ENCODE results near the gene THSD4.

Gene THSD4

GRCh38 chr15:71185706-71186105, 70.4 kb downstream of the THSD4 start:
- TF ChIP-seq CTCF (IDR thresholded peaks at IDR 0.05; ENCODE audit: low read length, missing control alignments): no peak
- no peak for DNase-seq (ENCODE audit: low read depth)
- no peak overlapping the region for H3K4me3 ChIP-seq (replicated peaks; ENCODE audit: low read depth, low read length)

DNA sequence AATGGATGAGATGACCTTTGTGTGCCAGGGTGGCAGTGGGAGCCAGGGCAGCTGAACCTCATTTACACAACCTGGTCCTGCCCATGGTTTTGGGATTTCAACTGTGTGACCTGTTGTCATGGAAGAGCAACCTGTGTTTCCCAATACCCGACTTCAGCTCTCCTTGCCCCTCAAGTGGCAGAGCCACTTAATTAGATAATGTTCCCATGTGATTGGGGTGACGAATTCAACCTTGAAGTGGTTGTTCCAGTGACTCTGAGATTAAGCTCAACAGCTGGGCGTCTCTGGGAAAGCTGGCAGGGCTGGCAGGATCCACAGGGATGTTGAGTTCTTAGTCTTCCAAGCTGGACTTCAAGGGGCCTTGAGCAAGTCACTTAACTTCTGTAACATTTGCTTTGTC, 71.0 kb downstream of the THSD4 start:
- DNase-seq (ENCODE audit: low read depth): no peak
- TF ChIP-seq CTCF (IDR thresholded peaks at IDR 0.05; ENCODE audit: low read length, missing control alignments): no peak
- no peak overlapping the region for H3K4me3 ChIP-seq (replicated peaks; ENCODE audit: low read depth, low read length)

DNA sequence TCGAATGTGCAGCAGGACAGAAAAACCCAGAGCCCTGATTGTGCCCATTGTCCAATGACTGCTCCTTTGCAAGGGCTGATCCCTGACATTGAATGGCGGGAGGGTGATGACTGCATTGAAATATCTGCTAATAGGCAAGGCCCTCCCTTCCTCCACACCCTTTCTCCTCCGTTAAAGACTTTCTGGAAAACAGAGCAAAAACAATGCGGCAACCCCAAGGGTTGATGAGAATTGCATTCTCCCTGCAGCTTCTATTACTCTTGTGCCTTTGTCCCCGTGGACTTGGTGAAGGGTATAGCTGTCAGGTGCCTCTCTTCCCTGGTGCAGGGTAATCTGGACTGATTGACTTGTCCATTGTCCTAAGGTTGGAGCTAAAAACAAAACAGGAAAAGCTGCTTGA, 71.8 kb downstream of the THSD4 start:
- no peak overlapping the region for H3K4me3 ChIP-seq (replicated peaks; ENCODE audit: low read depth, low read length)
- TF ChIP-seq CTCF (IDR thresholded peaks at IDR 0.05; ENCODE audit: low read length, missing control alignments): no peak
- DNase-seq (ENCODE audit: low read depth): no peak

- H3K4me3 ChIP-seq (replicated peaks; ENCODE audit: low read depth, low read length): no peak overlapping the region
- no peak for DNase-seq (ENCODE audit: low read depth)
- TF ChIP-seq CTCF (IDR thresholded peaks at IDR 0.05; ENCODE audit: low read length, missing control alignments): no peak
Observed at GRCh38 chr15:71187526-71187925, 72.3 kb downstream of the THSD4 start.

DNA sequence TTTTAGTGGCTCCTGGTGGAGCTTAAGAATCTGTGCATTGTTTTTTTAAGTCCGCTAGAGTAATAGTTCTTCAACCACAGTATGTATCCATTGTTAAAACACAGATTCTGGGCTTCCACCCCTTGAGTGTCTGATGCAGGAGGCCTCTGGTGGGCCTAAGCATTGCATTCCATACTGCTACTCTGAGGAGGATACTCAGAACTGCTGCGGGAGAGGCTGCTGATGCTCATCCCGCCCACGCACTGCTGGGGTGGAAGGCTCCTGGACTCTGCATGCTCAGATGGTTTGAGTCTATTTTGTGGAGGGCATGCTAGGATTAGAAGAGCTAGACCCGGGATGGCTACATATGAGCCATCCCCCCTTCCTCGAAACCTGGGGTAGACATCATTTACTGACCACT, 74.4 kb downstream of the THSD4 start:
- no peak for TF ChIP-seq CTCF (IDR thresholded peaks at IDR 0.05; ENCODE audit: low read length, missing control alignments)
- H3K4me3 ChIP-seq (replicated peaks; ENCODE audit: low read depth, low read length): no peak overlapping the region
- no peak for DNase-seq (ENCODE audit: low read depth)

- no peak for TF ChIP-seq CTCF (IDR thresholded peaks at IDR 0.05; ENCODE audit: low read length, missing control alignments)
- no peak overlapping the region for H3K4me3 ChIP-seq (replicated peaks; ENCODE audit: low read depth, low read length)
- DNase-seq (ENCODE audit: low read depth): no peak
Observed at GRCh38 chr15:71191296-71191695, 76.0 kb downstream of the THSD4 start.

DNA sequence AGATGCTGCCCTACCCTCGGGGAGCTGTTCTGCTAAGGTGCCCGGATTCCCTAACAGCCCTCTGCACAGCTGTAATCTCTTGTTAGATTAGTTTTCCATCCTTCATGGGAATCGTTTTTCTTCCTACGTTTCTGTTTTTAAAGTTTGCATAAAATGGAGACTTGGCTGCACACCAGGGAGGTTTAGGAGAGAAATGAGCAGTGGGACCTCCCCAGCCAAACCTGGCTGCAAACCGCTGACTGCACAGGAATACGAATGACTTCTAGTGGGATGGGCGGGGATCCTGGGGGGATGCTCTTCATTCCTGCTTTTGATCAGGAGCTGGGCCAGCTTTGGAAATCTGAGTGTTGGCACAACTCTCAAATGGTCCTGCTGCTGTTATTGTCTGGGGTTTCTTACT, 77.5 kb downstream of the THSD4 start:
- H3K4me3 ChIP-seq (replicated peaks; ENCODE audit: low read depth, low read length): no peak overlapping the region
- DNase-seq (ENCODE audit: low read depth): no peak
- no peak for TF ChIP-seq CTCF (IDR thresholded peaks at IDR 0.05; ENCODE audit: low read length, missing control alignments)

All from fibroblast of pulmonary artery (primary cell).